ENCODE measurements around the gene ZNF408. TPM values are rescaled to one million over a fixed set of nuclear protein-coding genes. Genes with fewer than 3 reads are reported as not detected.
"Not testable (repeated sequence)": the region's sequence is repeated elsewhere in the genome, so short reads cannot be mapped to it uniquely, and the experiment has no call there.

ZNF408 gene
- total RNA-seq, 1 experiment from 2014 or later: 19.8 TPM

- TF ChIP-seq, protein P1, sequence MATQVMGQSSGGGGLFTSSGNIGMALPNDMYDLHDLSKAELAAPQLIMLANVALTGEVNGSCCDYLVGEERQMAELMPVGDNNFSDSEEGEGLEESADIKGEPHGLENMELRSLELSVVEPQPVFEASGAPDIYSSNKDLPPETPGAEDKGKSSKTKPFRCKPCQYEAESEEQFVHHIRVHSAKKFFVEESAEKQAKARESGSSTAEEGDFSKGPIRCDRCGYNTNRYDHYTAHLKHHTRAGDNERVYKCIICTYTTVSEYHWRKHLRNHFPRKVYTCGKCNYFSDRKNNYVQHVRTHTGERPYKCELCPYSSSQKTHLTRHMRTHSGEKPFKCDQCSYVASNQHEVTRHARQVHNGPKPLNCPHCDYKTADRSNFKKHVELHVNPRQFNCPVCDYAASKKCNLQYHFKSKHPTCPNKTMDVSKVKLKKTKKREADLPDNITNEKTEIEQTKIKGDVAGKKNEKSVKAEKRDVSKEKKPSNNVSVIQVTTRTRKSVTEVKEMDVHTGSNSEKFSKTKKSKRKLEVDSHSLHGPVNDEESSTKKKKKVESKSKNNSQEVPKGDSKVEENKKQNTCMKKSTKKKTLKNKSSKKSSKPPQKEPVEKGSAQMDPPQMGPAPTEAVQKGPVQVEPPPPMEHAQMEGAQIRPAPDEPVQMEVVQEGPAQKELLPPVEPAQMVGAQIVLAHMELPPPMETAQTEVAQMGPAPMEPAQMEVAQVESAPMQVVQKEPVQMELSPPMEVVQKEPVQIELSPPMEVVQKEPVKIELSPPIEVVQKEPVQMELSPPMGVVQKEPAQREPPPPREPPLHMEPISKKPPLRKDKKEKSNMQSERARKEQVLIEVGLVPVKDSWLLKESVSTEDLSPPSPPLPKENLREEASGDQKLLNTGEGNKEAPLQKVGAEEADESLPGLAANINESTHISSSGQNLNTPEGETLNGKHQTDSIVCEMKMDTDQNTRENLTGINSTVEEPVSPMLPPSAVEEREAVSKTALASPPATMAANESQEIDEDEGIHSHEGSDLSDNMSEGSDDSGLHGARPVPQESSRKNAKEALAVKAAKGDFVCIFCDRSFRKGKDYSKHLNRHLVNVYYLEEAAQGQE (IDR thresholded peaks at IDR 0.05; ENCODE audit: insufficient read depth in 1 of 2, low read depth in 2 of 2, low read length in 1 of 2): no peak
- TF ChIP-seq SIN3A (IDR thresholded peaks at IDR 0.05; ENCODE audit: borderline replicate concordance, insufficient read depth, low read depth, low read length): no peak
- TF ChIP-seq TCF7L2 (IDR thresholded peaks at IDR 0.05; ENCODE audit: low read depth, low read length): no peak
- no peak for TF ChIP-seq POLR2AphosphoS5 (IDR thresholded peaks at IDR 0.05; ENCODE audit: low read depth, low read length)
- TF ChIP-seq, protein P2, sequence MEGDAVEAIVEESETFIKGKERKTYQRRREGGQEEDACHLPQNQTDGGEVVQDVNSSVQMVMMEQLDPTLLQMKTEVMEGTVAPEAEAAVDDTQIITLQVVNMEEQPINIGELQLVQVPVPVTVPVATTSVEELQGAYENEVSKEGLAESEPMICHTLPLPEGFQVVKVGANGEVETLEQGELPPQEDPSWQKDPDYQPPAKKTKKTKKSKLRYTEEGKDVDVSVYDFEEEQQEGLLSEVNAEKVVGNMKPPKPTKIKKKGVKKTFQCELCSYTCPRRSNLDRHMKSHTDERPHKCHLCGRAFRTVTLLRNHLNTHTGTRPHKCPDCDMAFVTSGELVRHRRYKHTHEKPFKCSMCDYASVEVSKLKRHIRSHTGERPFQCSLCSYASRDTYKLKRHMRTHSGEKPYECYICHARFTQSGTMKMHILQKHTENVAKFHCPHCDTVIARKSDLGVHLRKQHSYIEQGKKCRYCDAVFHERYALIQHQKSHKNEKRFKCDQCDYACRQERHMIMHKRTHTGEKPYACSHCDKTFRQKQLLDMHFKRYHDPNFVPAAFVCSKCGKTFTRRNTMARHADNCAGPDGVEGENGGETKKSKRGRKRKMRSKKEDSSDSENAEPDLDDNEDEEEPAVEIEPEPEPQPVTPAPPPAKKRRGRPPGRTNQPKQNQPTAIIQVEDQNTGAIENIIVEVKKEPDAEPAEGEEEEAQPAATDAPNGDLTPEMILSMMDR (IDR thresholded peaks at IDR 0.05): no peak
- no TSS peak for BruUV-seq (replicated peaks)
- no peaks in the 10 kb centered on the region for H3K36me3 ChIP-seq (ENCODE audit: control insufficient read depth, insufficient read depth, low read length)
- DNase-seq (ENCODE audit: low read depth, low spot score): no peak
- H3K4me3 ChIP-seq (ENCODE audit: low read depth in 2 of 2, low read length in 2 of 2): no peak overlapping the region
- peaks cover 5% of the 10 kb centered on the region for H3K4me1 ChIP-seq (ENCODE audit: control insufficient read depth, insufficient read depth, low read length)
- ATAC-seq: no peak
- H3K9me3 ChIP-seq (ENCODE audit: control insufficient read depth, insufficient read depth, low read depth, low read length): no peaks in the 10 kb centered on the region
- ChIA-PET POLR2A (no interaction called here), CTCF (no interaction called here)
- H3K27ac ChIP-seq (ENCODE audit: low read length): no peak overlapping the region
- H3K27me3 ChIP-seq (ENCODE audit: control insufficient read depth, insufficient read depth, low read length): no peaks in the 10 kb centered on the region
- intact Hi-C loops (cut with micrococcal nuclease; ENCODE audit: unreplicated experiment) (no loop called here), in situ Hi-C loops (cut with HindIII; ENCODE audit: low pct_unique_long_range_greater_than_20kb, low sequenced_read_pairs) (no loop called here)
Observed at GRCh38 chr11:46712874-46713576, 12.2 kb downstream of the ZNF408 start.

GRCh38 chr11:46717825-46718154 lies 17.0 kb downstream of the ZNF408 start:
- Histone ChIP-seq H3K4me1 (ENCODE audit: control insufficient read depth, insufficient read depth, low read length) (peaks cover 14% of the 10 kb centered on the region), H3K27ac (ENCODE audit: low read length) (peak overlapping the region; percentile 58)
- intact Hi-C loops (cut with micrococcal nuclease; ENCODE audit: unreplicated experiment); in situ Hi-C loops (cut with HindIII; ENCODE audit: low pct_unique_long_range_greater_than_20kb, low sequenced_read_pairs); H3K4me3 ChIP-seq (ENCODE audit: low read depth in 2 of 2, low read length in 2 of 2); DNase-seq (ENCODE audit: low read depth, low spot score); H3K9me3 ChIP-seq (ENCODE audit: control insufficient read depth, insufficient read depth, low read depth, low read length); H3K27me3 ChIP-seq (ENCODE audit: control insufficient read depth, insufficient read depth, low read length); H3K36me3 ChIP-seq (ENCODE audit: control insufficient read depth, insufficient read depth, low read length); CTCF ChIA-PET; POLR2A ChIA-PET; BruUV-seq (replicated peaks); ATAC-seq: not testable (repeated sequence)

GRCh38 chr11:46718155-46719019 lies 17.6 kb downstream of the ZNF408 start:
- intact Hi-C loops (cut with micrococcal nuclease; ENCODE audit: unreplicated experiment) (no loop called here), in situ Hi-C loops (cut with HindIII; ENCODE audit: low pct_unique_long_range_greater_than_20kb, low sequenced_read_pairs) (no loop called here)
- ATAC-seq: peak; percentile 87
- no peaks in the 10 kb centered on the region for H3K27me3 ChIP-seq (ENCODE audit: control insufficient read depth, insufficient read depth, low read length)
- no TSS peak for BruUV-seq (replicated peaks)
- H3K4me3 ChIP-seq (ENCODE audit: low read depth in 2 of 2, low read length in 2 of 2): no peak overlapping the region
- POLR2A ChIA-PET: interaction anchor here (0.6 kb wide), 1 partner anchor 137 kb away, joined by 12 read pairs; no protein-coding TSS in a partner anchor
- peaks cover 14% of the 10 kb centered on the region for H3K4me1 ChIP-seq (ENCODE audit: control insufficient read depth, insufficient read depth, low read length)
- DNase-seq (ENCODE audit: low read depth, low spot score): no peak
- H3K36me3 ChIP-seq (ENCODE audit: control insufficient read depth, insufficient read depth, low read length): no peaks in the 10 kb centered on the region
- TF ChIP-seq TCF7L2 (IDR thresholded peaks at IDR 0.05; ENCODE audit: low read depth, low read length): no peak
- TF ChIP-seq POLR2AphosphoS5 (IDR thresholded peaks at IDR 0.05; ENCODE audit: low read depth, low read length): no peak
- TF ChIP-seq, protein P2 (IDR thresholded peaks at IDR 0.05): no peak
- TF ChIP-seq, protein P1 (IDR thresholded peaks at IDR 0.05; ENCODE audit: insufficient read depth in 1 of 2, low read depth in 2 of 2, low read length in 1 of 2): no peak
- no peak for TF ChIP-seq SIN3A (IDR thresholded peaks at IDR 0.05; ENCODE audit: borderline replicate concordance, insufficient read depth, low read depth, low read length)
- CTCF ChIA-PET: no interaction called here
- H3K27ac ChIP-seq (ENCODE audit: low read length): peak overlapping the region; percentile 58
- no peaks in the 10 kb centered on the region for H3K9me3 ChIP-seq (ENCODE audit: control insufficient read depth, insufficient read depth, low read depth, low read length)

All from Panc1 (cell line).